Neural cell (in vitro differentiated cells): ENCODE results near the gene COTL1.
"Not testable (repeated sequence)": the region's sequence is repeated elsewhere in the genome, so short reads cannot be mapped to it uniquely, and the experiment has no call there.

ENCODE experiments used
- CTCF ChIP-seq: fragments of 450-650 bp; IDR thresholded peaks from 2 replicates; pipeline ENCODE4 v1.5.1; 2014; ENCODE audit warnings: antibody characterized with exemption, mild to moderate bottlenecking, moderate library complexity; ENCODE audit not compliant: poor library complexity, severe bottlenecking
- EP300 ChIP-seq: fragments of 450-650 bp; conservative IDR thresholded peaks from 2 replicates; pipeline ENCODE4 v1.6.1; 2014; ENCODE audit warnings: antibody characterized with exemption, mild to moderate bottlenecking, moderate library complexity; ENCODE audit not compliant: poor library complexity, severe bottlenecking
- EZH2 ChIP-seq: fragments of 200-600, 300-800 bp; shearing (Covaris generic), sonication (generic); IDR thresholded peaks from 2 replicates; pipeline ENCODE4 v1.6.1; 2014; ENCODE audit warnings: antibody characterized with exemption, low read length, borderline replicate concordance, mild to moderate bottlenecking; ENCODE audit not compliant: insufficient read depth, poor library complexity, severe bottlenecking
- MXI1 ChIP-seq: fragments of 450-650 bp; conservative IDR thresholded peaks from 2 replicates; pipeline ENCODE4 v1.6.1; 2014; ENCODE audit warnings: antibody characterized with exemption, mild to moderate bottlenecking; ENCODE audit not compliant: poor library complexity, severe bottlenecking
- REST ChIP-seq: IDR thresholded peaks from 2 replicates; pipeline ENCODE4 v1.6.1; 2012; ENCODE audit warnings: borderline replicate concordance
- SMC3 ChIP-seq: fragments of 450-650 bp; conservative IDR thresholded peaks from 2 replicates; pipeline ENCODE4 v1.6.1; 2014; ENCODE audit warnings: antibody characterized with exemption, mild to moderate bottlenecking, moderate library complexity; ENCODE audit not compliant: poor library complexity
- TAF1 ChIP-seq: IDR thresholded peaks from 2 replicates; pipeline ENCODE4 v1.6.1; 2012; ENCODE audit warnings: low read depth

- not testable (repeated sequence) for TF ChIP-seq CTCF, EZH2, REST, SMC3, EP300, TAF1, MXI1
Observed at GRCh38 chr16:84632862-84633261, 15.0 kb upstream of the COTL1 start.
